ENCODE measurements around the gene SMPD2.

DNA sequence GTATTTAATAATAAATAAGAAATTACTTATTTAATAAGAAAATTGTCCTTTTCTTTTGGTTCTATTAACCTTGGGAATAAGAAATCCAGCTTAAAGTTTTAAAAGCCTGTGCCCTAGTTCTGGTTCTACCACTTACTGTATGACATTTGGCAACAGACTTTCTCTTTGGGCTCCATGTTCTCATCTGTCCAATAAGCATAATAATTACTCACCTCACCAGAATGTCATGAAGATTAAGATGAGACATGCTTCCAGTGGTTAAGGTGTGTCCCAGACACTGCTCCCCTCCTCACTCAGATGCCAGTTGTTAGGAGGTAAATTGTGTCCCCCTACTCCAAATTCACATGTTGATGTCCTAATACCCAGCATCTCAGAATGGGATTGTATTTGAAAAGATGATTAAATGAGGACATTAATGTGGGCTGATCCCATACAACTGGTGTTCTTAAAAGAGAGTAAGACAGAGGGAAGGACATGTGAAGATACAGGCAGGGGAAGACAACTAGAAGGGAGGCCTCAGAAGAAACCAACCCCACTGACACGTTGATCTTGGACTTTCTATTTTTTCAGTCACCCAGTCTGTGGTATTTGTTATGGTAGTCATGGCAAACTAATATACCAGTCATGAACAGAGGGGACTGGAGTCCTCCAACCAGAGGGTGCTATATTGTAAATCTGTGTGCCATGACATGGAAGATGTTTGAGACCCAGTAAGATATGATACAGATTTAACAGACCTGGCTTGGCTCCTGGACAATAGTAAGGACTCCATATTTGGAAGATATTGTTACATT lies 21.4 kb downstream of the SMPD2 start:
- TF ChIP-seq REST (IDR thresholded peaks at IDR 0.05; ENCODE audit: low read depth): no peak
- TF ChIP-seq NFIC (IDR thresholded peaks at IDR 0.05): no peak
- no peak for TF ChIP-seq CREB1 (IDR thresholded peaks at IDR 0.05; ENCODE audit: low read depth)
- no peak for TF ChIP-seq CEBPB (IDR thresholded peaks at IDR 0.05)
